COLO668 (cell line): ENCODE results near the gene HYCC2.
"Not testable (repeated sequence)": the region's sequence is repeated elsewhere in the genome, so short reads cannot be mapped to it uniquely, and the experiment has no call there.

ENCODE experiments used
- DNase-seq: peaks from one replicate; lab custom pipeline; 2025; ENCODE audit not compliant: unreplicated experiment; lab: John Stamatoyannopoulos, UW

HYCC2 gene

GRCh38 chr2:201073071-201073470 is 1.6 kb upstream of the HYCC2 start:
- no peak for DNase-seq

GRCh38 chr2:201072201-201072530 is 695 bp upstream of the HYCC2 start:
- DNase-seq, result no peak

- DNase-seq, result no peak
Measured at GRCh38 chr2:201070948-201071478, 458 bp downstream of the HYCC2 start.

GRCh38 chr2:201064797-201065329 is 6.6 kb downstream of the HYCC2 start:
- DNase-seq, result no peak

- not testable (repeated sequence) for DNase-seq
Measured at GRCh38 chr2:201063516-201063915, 8.0 kb downstream of the HYCC2 start.

- no peak for DNase-seq
Measured at GRCh38 chr2:201059961-201060755, 11.3 kb downstream of the HYCC2 start.

- DNase-seq, result no peak
Measured at GRCh38 chr2:201058914-201059313, 12.6 kb downstream of the HYCC2 start.

GRCh38 chr2:201057715-201058248 is 13.7 kb downstream of the HYCC2 start:
- DNase-seq, result no peak

GRCh38 chr2:201057087-201057521 is 14.4 kb downstream of the HYCC2 start:
- no peak for DNase-seq

- no peak for DNase-seq
Measured at GRCh38 chr2:201049455-201049854, 22.0 kb downstream of the HYCC2 start.

GRCh38 chr2:201046881-201047280 is 24.6 kb downstream of the HYCC2 start:
- no peak for DNase-seq

GRCh38 chr2:201043050-201043449 is 28.4 kb downstream of the HYCC2 start:
- DNase-seq, result not testable (repeated sequence)

- not testable (repeated sequence) for DNase-seq
Measured at GRCh38 chr2:201042451-201042850, 29.0 kb downstream of the HYCC2 start.

GRCh38 chr2:201040867-201041628 is 30.4 kb downstream of the HYCC2 start:
- no peak for DNase-seq

GRCh38 chr2:201038855-201039254 is 32.6 kb downstream of the HYCC2 start:
- DNase-seq, result no peak

GRCh38 chr2:201038361-201038760 is 33.1 kb downstream of the HYCC2 start:
- not testable (repeated sequence) for DNase-seq

GRCh38 chr2:201034355-201034754 is 37.1 kb downstream of the HYCC2 start:
- DNase-seq, result not testable (repeated sequence)

GRCh38 chr2:201024518-201024917 is 47.0 kb downstream of the HYCC2 start:
- DNase-seq, result no peak

GRCh38 chr2:201021914-201022313 is 49.6 kb downstream of the HYCC2 start:
- DNase-seq, result no peak
